Ascending aorta (tissue), 2 donors: Measurements from ENCODE around the gene PAX4. TPM values are rescaled to one million over a fixed set of nuclear protein-coding genes. Genes with fewer than 3 reads are reported as not detected.

Experiments used
- DNase-seq, 2 donors: peaks; one replicate each; pipeline ENCODE4 v3.0.0-alpha.2; 2019; ENCODE audit warnings: low spot score in 2 of 2
- H3K27ac ChIP-seq, 2 donors: fragments of 200-600 bp; sonication (generic); one replicate each; pipeline ENCODE4 v1.5.1; 2016 to 2017; ENCODE audit warnings: mild to moderate bottlenecking in 1 of 2
- H3K27me3 ChIP-seq: fragments of 200-600 bp; sonication (generic); one replicate; pipeline ENCODE4 v1.5.1; 2017
- H3K36me3 ChIP-seq, 2 donors: fragments of 200-600 bp; sonication (generic); one replicate each; pipeline ENCODE4 v1.5.1; 2016
- H3K4me1 ChIP-seq, 2 donors: fragments of 200-600 bp; sonication (generic); one replicate each; pipeline ENCODE4 v1.5.1; 2016 to 2017; ENCODE audit warnings: mild to moderate bottlenecking in 1 of 2
- H3K4me3 ChIP-seq, 2 donors: fragments of 200-600 bp; sonication (generic); one replicate each; pipeline ENCODE4 v1.5.1; 2016 to 2017; ENCODE audit warnings: mild to moderate bottlenecking in 1 of 2
- H3K9me3 ChIP-seq, 2 donors: fragments of 200-600 bp; sonication (generic); one replicate each; pipeline ENCODE4 v1.5.1; 2016
- intact Hi-C: fragments of 100-400 bp; cut with DNase I; formaldehyde crosslinking; loops from one replicate; pipeline ENCODE4 v1.15.1; 2023
- total RNA-seq: library from RNA; depleted of rRNA; stranded (reverse); fragments of >200 nt; gene quantifications from one replicate; pipeline ENCODE4 v1.1.0, GENCODE V29; 2016
- TF ChIP-seq, protein P1 (sequence below), 3 experiments: fragments of 200-600 bp in 2 of 3; fragments of 450-650 bp in 1 of 3; sonication (generic) in 2 of 3; IDR thresholded peaks; one replicate each; pipeline ENCODE4 v1.5.1; 2016 to 2019; ENCODE audit warnings: antibody characterized with exemption in 3 of 3, mild to moderate bottlenecking in 1 of 3, moderate library complexity in 1 of 3

PAX4 gene, protein sequence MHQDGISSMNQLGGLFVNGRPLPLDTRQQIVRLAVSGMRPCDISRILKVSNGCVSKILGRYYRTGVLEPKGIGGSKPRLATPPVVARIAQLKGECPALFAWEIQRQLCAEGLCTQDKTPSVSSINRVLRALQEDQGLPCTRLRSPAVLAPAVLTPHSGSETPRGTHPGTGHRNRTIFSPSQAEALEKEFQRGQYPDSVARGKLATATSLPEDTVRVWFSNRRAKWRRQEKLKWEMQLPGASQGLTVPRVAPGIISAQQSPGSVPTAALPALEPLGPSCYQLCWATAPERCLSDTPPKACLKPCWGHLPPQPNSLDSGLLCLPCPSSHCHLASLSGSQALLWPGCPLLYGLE
- not detected for total RNA-seq

GRCh38 chr7:127618042-127618441, at the start of gene PAX4:
Gene PAX4 (minus strand): TSS chr7:127618142. CDS start chr7:127615928, 2,214 bp downstream.
- no peaks in the 10 kb centered on the region for H3K36me3 ChIP-seq
- no peaks in the 10 kb centered on the region for H3K27me3 ChIP-seq
- no peak for DNase-seq
- H3K4me1 ChIP-seq = no peaks in the 10 kb centered on the region
- no peak within 1 kb of the TSS for H3K4me3 ChIP-seq
- intact Hi-C loops = no loop called here
- TF ChIP-seq, protein P1, sequence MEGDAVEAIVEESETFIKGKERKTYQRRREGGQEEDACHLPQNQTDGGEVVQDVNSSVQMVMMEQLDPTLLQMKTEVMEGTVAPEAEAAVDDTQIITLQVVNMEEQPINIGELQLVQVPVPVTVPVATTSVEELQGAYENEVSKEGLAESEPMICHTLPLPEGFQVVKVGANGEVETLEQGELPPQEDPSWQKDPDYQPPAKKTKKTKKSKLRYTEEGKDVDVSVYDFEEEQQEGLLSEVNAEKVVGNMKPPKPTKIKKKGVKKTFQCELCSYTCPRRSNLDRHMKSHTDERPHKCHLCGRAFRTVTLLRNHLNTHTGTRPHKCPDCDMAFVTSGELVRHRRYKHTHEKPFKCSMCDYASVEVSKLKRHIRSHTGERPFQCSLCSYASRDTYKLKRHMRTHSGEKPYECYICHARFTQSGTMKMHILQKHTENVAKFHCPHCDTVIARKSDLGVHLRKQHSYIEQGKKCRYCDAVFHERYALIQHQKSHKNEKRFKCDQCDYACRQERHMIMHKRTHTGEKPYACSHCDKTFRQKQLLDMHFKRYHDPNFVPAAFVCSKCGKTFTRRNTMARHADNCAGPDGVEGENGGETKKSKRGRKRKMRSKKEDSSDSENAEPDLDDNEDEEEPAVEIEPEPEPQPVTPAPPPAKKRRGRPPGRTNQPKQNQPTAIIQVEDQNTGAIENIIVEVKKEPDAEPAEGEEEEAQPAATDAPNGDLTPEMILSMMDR (IDR thresholded peaks at IDR 0.05) = no peak
- H3K9me3 ChIP-seq = no peaks in the 10 kb centered on the region
- no peak within 1 kb of the TSS for H3K27ac ChIP-seq

- H3K36me3 ChIP-seq = peaks cover 0 to 9% of the 10 kb centered on the region in 2 donors
- H3K4me3 ChIP-seq = no peak overlapping the region
- TF ChIP-seq, protein P1 (IDR thresholded peaks at IDR 0.05) = no peak
- H3K27me3 ChIP-seq = no peaks in the 10 kb centered on the region
- H3K9me3 ChIP-seq = no peaks in the 10 kb centered on the region
- no peak overlapping the region for H3K27ac ChIP-seq
- no peaks in the 10 kb centered on the region for H3K4me1 ChIP-seq
- intact Hi-C loops = no loop called here
- DNase-seq = no peak
Observed at GRCh38 chr7:127667017-127667670, 49.2 kb upstream of the PAX4 start.

- H3K27me3 ChIP-seq = no peaks in the 10 kb centered on the region
- H3K4me3 ChIP-seq = no peak overlapping the region
- TF ChIP-seq, protein P1 (IDR thresholded peaks at IDR 0.05) = no peak
- no peaks in the 10 kb centered on the region for H3K9me3 ChIP-seq
- intact Hi-C loops = no loop called here
- H3K4me1 ChIP-seq = no peaks in the 10 kb centered on the region
- DNase-seq = no peak
- no peak overlapping the region for H3K27ac ChIP-seq
- peaks cover 0 to 9% of the 10 kb centered on the region in 2 donors for H3K36me3 ChIP-seq
Observed at GRCh38 chr7:127666602-127667001, 48.7 kb upstream of the PAX4 start.

DNA sequence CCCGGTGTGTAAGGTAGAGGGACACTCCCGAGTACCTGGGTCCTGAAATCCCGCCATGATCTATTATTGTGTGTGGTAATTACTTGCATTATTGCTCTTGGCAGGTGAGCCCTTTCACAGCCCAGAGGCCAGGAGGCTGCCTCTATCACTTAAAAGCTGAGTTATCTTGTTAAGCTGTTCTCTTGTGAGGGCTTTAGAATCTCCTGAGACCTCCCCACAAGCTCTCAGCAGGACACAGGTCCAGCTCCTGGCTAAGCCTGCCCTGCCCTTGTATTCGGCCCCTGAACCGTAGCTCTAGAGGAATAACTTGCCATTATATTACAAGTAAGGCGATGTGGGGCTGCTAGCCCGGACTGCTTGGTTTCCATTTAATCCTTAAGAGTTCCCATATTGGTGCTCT, 48.0 kb upstream of the PAX4 start:
- H3K4me1 ChIP-seq = no peaks in the 10 kb centered on the region
- peaks cover 0 to 9% of the 10 kb centered on the region in 2 donors for H3K36me3 ChIP-seq
- H3K4me3 ChIP-seq = no peak overlapping the region
- no peak for DNase-seq
- intact Hi-C loops = no loop called here
- TF ChIP-seq, protein P1 (IDR thresholded peaks at IDR 0.05) = no peak
- H3K9me3 ChIP-seq = no peaks in the 10 kb centered on the region
- no peak overlapping the region for H3K27ac ChIP-seq
- no peaks in the 10 kb centered on the region for H3K27me3 ChIP-seq

- intact Hi-C loops = no loop called here
- Histone ChIP-seq H3K9me3 (no peaks in the 10 kb centered on the region), H3K27ac (no peak overlapping the region), H3K36me3 (peaks cover 0 to 4% of the 10 kb centered on the region in 2 donors), H3K4me1 (peaks cover 0 to 13% of the 10 kb centered on the region in 2 donors), H3K4me3 (no peak overlapping the region), H3K27me3 (no peaks in the 10 kb centered on the region)
- DNase-seq = no peak
- TF ChIP-seq, protein P1 (IDR thresholded peaks at IDR 0.05) = no peak
Observed at GRCh38 chr7:127658970-127659630, 41.2 kb upstream of the PAX4 start.
